Thyroid gland (tissue), 4 donors: ENCODE measurements around the gene WDR49.

Experiments
- POLR2A ChIP-seq, 2 donors: fragments of 450-650 bp; IDR thresholded peaks; one replicate each; pipeline ENCODE4 v1.6.1; 2017; ENCODE audit warnings: antibody characterized with exemption in 2 of 2, mild to moderate bottlenecking in 2 of 2, moderate library complexity in 1 of 2
- TF ChIP-seq, protein P1 (sequence below), 6 experiments: fragments of 200-600 bp in 3 of 6; fragments of 450-650 bp in 3 of 6; sonication (generic) in 3 of 6; IDR thresholded peaks; one replicate each; pipeline ENCODE4 v1.5.1; 2016 to 2019; ENCODE audit warnings: antibody characterized with exemption in 6 of 6, mild to moderate bottlenecking in 2 of 6, inconsistent platforms in 1 of 6, moderate library complexity in 1 of 6

DNA sequence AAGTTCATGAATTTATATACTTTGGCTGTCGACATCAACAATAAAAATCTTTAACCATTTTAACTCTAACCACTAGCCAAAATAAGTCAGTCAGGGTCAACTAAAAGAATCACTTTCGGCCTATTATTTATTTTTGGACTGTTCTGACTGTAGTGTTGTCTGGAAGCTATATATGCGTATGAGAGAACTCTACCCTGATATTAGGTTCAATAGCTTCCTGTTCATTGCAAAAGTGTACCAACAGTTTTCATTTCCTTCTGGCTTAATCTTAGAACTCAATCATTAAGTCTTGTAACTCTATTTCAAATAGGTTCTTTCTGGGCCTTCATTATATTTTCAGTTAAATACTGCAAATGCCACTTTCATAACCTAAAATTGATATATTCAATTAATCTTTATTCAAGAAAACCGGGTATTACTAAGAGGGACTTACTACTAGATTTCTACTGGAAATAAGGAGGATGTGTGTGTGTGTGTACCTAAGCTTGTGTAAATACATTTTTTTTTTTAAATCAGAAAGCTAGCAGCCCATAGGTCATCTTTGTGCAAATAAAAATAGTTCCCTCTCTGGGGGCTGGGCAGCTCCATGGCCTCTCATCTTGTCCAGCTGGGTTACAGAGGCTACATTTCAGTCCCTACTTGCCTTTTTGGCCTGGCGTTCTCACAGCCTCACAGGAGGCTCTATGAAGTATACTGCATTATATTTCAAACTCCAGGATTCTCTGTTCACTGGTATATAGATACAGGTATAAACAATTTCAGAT, 185.7 kb downstream of the WDR49 start:
- TF ChIP-seq, protein P1, sequence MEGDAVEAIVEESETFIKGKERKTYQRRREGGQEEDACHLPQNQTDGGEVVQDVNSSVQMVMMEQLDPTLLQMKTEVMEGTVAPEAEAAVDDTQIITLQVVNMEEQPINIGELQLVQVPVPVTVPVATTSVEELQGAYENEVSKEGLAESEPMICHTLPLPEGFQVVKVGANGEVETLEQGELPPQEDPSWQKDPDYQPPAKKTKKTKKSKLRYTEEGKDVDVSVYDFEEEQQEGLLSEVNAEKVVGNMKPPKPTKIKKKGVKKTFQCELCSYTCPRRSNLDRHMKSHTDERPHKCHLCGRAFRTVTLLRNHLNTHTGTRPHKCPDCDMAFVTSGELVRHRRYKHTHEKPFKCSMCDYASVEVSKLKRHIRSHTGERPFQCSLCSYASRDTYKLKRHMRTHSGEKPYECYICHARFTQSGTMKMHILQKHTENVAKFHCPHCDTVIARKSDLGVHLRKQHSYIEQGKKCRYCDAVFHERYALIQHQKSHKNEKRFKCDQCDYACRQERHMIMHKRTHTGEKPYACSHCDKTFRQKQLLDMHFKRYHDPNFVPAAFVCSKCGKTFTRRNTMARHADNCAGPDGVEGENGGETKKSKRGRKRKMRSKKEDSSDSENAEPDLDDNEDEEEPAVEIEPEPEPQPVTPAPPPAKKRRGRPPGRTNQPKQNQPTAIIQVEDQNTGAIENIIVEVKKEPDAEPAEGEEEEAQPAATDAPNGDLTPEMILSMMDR (IDR thresholded peaks at IDR 0.05) = no peak
- TF ChIP-seq POLR2A (IDR thresholded peaks at IDR 0.05) = no peak
